ENCODE data around the gene GATA5.

GATA5 gene

GRCh38 chr20:62475772-62476055 lies at the start of gene GATA5:
Gene GATA5 (minus strand): TSS chr20:62475995. CDS start chr20:62475521, 474 bp downstream.
- no peak for DNase-seq (ENCODE audit: low spot score)

GRCh38 chr20:62525014-62525413 lies 49.2 kb upstream of the GATA5 start:
- no peak for DNase-seq (ENCODE audit: low spot score)

- DNase-seq (ENCODE audit: low spot score) = no peak
Measured at GRCh38 chr20:62524505-62524911, 48.7 kb upstream of the GATA5 start.

GRCh38 chr20:62523473-62524203 lies 47.8 kb upstream of the GATA5 start:
- no peak for DNase-seq (ENCODE audit: low spot score)

GRCh38 chr20:62522748-62523396 lies 47.1 kb upstream of the GATA5 start:
- no peak for DNase-seq (ENCODE audit: low spot score)

GRCh38 chr20:62519826-62520225 lies 44.0 kb upstream of the GATA5 start:
- no peak for DNase-seq (ENCODE audit: low spot score)

GRCh38 chr20:62518911-62519310 lies 43.1 kb upstream of the GATA5 start:
- DNase-seq (ENCODE audit: low spot score) = no peak

GRCh38 chr20:62517901-62518610 lies 42.3 kb upstream of the GATA5 start:
- no peak for DNase-seq (ENCODE audit: low spot score)

GRCh38 chr20:62517168-62517567 lies 41.4 kb upstream of the GATA5 start:
- no peak for DNase-seq (ENCODE audit: low spot score)

GRCh38 chr20:62516338-62516737 lies 40.5 kb upstream of the GATA5 start:
- no peak for DNase-seq (ENCODE audit: low spot score)

- no peak for DNase-seq (ENCODE audit: low spot score)
Measured at GRCh38 chr20:62515826-62516225, 40.0 kb upstream of the GATA5 start.

GRCh38 chr20:62515280-62515679 lies 39.5 kb upstream of the GATA5 start:
- no peak for DNase-seq (ENCODE audit: low spot score)

- no peak for DNase-seq (ENCODE audit: low spot score)
Measured at GRCh38 chr20:62513991-62514390, 38.2 kb upstream of the GATA5 start.

- no peak for DNase-seq (ENCODE audit: low spot score)
Measured at GRCh38 chr20:62511915-62512610, 36.3 kb upstream of the GATA5 start.

GRCh38 chr20:62511300-62511914 lies 35.6 kb upstream of the GATA5 start:
- DNase-seq (ENCODE audit: low spot score) = no peak

- no peak for DNase-seq (ENCODE audit: low spot score)
Measured at GRCh38 chr20:62508641-62509051, 32.9 kb upstream of the GATA5 start.

- no peak for DNase-seq (ENCODE audit: low spot score)
Measured at GRCh38 chr20:62507991-62508640, 32.3 kb upstream of the GATA5 start.

GRCh38 chr20:62507323-62507722 lies 31.5 kb upstream of the GATA5 start:
- DNase-seq (ENCODE audit: low spot score) = no peak

- DNase-seq (ENCODE audit: low spot score) = no peak
Measured at GRCh38 chr20:62506791-62507190, 31.0 kb upstream of the GATA5 start.

GRCh38 chr20:62506087-62506486 lies 30.3 kb upstream of the GATA5 start:
- DNase-seq (ENCODE audit: low spot score) = no peak

GRCh38 chr20:62505337-62506045 lies 29.7 kb upstream of the GATA5 start:
- no peak for DNase-seq (ENCODE audit: low spot score)

Data from pons (tissue), 1 donor.